ENCODE measurements around the gene NAT9. TPM values are rescaled to one million over a fixed set of nuclear protein-coding genes. Genes with fewer than 3 reads are reported as not detected.
A peak's percentile ranks its signal among the peaks of the same experiment; 100 is the strongest.

Gene NAT9
- total and polyA plus RNA-seq, 5 donors from 2014 or later = 16.2 to 35.4 (median 18.7) TPM

DNA sequence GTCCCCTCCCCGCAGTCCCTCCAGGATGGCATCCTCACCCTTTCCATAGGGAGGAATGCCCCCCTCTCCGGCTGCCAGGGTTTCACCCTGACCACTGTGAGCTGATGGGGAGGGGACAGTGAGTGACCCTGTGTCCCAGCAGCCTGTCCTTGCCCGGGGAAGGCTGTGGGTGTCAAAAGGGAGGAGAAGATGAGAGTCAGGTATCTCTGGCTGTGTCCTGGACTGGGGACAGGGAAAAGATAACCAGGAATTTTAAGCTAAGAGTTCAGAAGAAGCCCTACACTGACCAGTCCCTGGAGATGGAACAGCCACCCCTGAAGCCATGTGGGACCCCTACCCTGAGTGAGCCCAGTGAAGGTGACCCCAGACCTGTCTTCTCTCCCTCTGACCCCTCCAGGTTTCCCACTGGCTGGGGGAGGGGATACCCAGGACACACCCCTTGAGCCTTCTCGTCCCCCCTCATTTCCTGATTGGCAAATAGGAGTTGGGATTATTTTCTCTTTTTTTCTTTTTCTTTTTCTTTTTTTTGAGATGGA lies 11.3 kb downstream of the NAT9 start:
- Mint-ChIP-seq H3K4me1 (peaks cover 0 to 51% (median 8%) of the 10 kb centered on the region in 4 donors), H3K9me3 (peaks cover 0 to 1% (median 0%) of the 10 kb centered on the region in 7 donors), H3K4me3 (no peak overlapping the region), H3K36me3 (peaks cover 12% of the 10 kb centered on the region), H3K27me3 (no peaks in the 10 kb centered on the region), H3K27ac (peak overlapping the region in 2 of 3 donors; percentile 59 to 61)
- no peak for DNase-seq
- no peak for ATAC-seq (ENCODE audit: low read depth in 2 of 2)
- no peaks in the 10 kb centered on the region for H3K27me3 ChIP-seq (ENCODE audit: control insufficient read depth, insufficient read depth, low read length)
- H3K4me3 ChIP-seq (ENCODE audit: low read depth, low read length) = no peak overlapping the region
- H3K36me3 ChIP-seq (ENCODE audit: control insufficient read depth, insufficient read depth, low read length) = peaks cover 73% of the 10 kb centered on the region
- H3K4me1 ChIP-seq (ENCODE audit: control insufficient read depth, insufficient read depth, low read length, poor library complexity, severe bottlenecking) = peaks cover 30% of the 10 kb centered on the region
- no peaks in the 10 kb centered on the region for H3K9me3 ChIP-seq (ENCODE audit: control insufficient read depth in 2 of 2, low read length in 2 of 2)
- H3K27ac ChIP-seq (ENCODE audit: insufficient read depth, low read length, poor library complexity, severe bottlenecking) = no peak overlapping the region

DNA sequence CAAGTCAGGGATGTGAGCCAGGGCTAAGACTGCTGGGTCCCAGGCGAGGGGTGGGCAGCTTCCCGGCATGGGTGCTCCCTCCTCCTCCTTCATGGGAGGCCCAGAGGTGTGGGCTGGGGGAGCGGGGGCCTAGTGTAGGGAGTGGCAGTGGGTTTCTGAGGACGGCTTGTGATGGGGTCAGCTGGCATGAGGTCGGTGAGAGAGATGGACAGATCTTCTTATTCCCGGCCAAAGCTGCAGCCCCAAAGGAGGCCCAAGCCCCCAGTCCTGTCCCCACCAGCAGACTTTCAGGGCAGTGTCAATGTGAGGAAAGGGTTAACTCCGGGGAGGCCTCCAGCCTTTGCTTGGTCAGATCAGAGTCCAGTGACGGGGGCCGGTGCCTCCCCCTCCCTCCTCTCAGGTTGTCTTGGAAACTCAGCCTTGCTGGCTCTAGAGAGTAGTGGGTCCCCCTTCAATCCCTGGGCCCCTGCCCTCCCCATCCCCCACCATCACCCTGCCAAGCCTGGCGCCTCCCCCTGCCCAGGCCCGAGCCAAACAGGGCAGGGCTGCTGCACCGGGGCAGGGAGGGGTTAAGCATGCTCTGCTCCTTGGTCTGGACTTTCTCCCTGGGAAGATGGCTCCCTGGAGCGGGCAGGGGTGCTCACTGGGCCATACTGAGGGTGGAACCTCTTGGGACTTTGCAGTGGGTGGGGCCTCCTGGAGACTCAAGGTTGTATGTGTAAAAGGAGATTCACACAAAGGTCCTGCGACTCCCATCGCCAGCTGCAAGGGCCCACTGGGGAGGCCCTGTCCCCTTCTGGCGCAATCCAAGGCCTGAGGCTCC lies 12.4 kb downstream of the NAT9 start:
- peaks cover 41% of the 10 kb centered on the region for H3K4me1 ChIP-seq (ENCODE audit: control insufficient read depth, insufficient read depth, low read length, poor library complexity, severe bottlenecking)
- ATAC-seq (ENCODE audit: low read depth in 2 of 2) (no peak), DNase-seq (no peak)
- no peaks in the 10 kb centered on the region for H3K9me3 ChIP-seq (ENCODE audit: control insufficient read depth in 2 of 2, low read length in 2 of 2)
- H3K36me3 Mint-ChIP-seq = peaks cover 10% of the 10 kb centered on the region
- peaks cover 0 to 57% (median 16%) of the 10 kb centered on the region in 4 donors for H3K4me1 Mint-ChIP-seq
- H3K36me3 ChIP-seq (ENCODE audit: control insufficient read depth, insufficient read depth, low read length) = peaks cover 63% of the 10 kb centered on the region
- H3K27ac ChIP-seq (ENCODE audit: insufficient read depth, low read length, poor library complexity, severe bottlenecking) = no peak overlapping the region
- H3K4me3 ChIP-seq (ENCODE audit: low read depth, low read length) = no peak overlapping the region
- peaks cover 0 to 1% (median 0%) of the 10 kb centered on the region in 7 donors for H3K9me3 Mint-ChIP-seq
- no peaks in the 10 kb centered on the region for H3K27me3 ChIP-seq (ENCODE audit: control insufficient read depth, insufficient read depth, low read length)
- H3K27ac Mint-ChIP-seq = peak overlapping the region in 1 of 3 donors; percentile 26
- no peak overlapping the region for H3K4me3 Mint-ChIP-seq
- no peaks in the 10 kb centered on the region for H3K27me3 Mint-ChIP-seq

DNA sequence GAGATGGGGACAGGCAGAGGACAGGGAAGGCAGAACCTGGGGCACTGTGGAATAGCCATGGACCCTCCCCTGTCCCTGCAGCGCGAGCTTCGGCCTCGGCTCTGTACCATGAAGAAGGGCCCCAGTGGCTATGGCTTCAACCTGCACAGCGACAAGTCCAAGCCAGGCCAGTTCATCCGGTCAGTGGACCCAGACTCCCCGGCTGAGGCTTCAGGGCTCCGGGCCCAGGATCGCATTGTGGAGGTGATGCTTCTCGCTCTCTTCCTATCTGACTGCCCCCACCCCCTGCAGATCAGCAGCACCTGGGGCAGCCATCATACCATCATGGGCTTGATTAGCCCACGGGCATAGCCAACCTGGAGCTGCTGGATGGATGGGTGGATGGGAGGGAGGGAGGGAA lies 14.2 kb downstream of the NAT9 start:
- H3K4me3 Mint-ChIP-seq = no peak overlapping the region
- ATAC-seq (ENCODE audit: low read depth in 2 of 2) = no peak

DNA sequence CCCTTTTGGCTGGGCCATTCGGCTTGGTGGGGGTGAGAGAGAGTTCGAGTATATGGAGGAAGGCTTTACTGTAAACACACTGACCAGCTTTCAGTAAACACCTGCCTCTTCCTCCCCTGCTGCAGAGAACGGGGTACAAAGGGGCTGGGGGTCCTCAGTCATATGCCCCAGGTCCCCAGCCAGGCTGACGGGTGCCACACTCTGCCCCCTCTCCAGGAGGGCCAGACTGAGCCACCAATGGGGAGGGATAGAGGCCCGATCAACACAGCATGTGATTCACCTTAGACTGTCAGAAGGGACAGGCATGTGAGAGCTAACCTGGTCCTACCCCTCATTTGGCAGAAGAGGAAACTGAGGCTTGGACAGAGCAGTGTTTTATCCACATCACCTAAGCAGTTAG lies 14.7 kb downstream of the NAT9 start:
- Mint-ChIP-seq H3K27ac (peak overlapping the region; percentile 80 to 88 (median 82)), H3K4me3 (peak overlapping the region in 1 of 4 donors; percentile 61), H3K27me3 (no peaks in the 10 kb centered on the region), H3K36me3 (peaks cover 3% of the 10 kb centered on the region), H3K9me3 (no peaks in the 10 kb centered on the region), H3K4me1 (peaks cover 4 to 72% (median 23%) of the 10 kb centered on the region in 4 donors)
- no peaks in the 10 kb centered on the region for H3K27me3 ChIP-seq (ENCODE audit: control insufficient read depth, insufficient read depth, low read length)
- H3K9me3 ChIP-seq (ENCODE audit: control insufficient read depth in 2 of 2, low read length in 2 of 2) = no peaks in the 10 kb centered on the region
- ATAC-seq (ENCODE audit: low read depth in 2 of 2) = no peak
- H3K36me3 ChIP-seq (ENCODE audit: control insufficient read depth, insufficient read depth, low read length) = peaks cover 40% of the 10 kb centered on the region
- H3K27ac ChIP-seq (ENCODE audit: insufficient read depth, low read length, poor library complexity, severe bottlenecking) = peak overlapping the region; percentile 68
- no peak for DNase-seq
- no peak overlapping the region for H3K4me3 ChIP-seq (ENCODE audit: low read depth, low read length)
- H3K4me1 ChIP-seq (ENCODE audit: control insufficient read depth, insufficient read depth, low read length, poor library complexity, severe bottlenecking) = peaks cover 64% of the 10 kb centered on the region

More for the DNA sequence above, 14.2 kb downstream of the NAT9 start:
- Histone ChIP-seq H3K36me3 (ENCODE audit: control insufficient read depth, insufficient read depth, low read length) (peaks cover 45% of the 10 kb centered on the region), H3K27ac (ENCODE audit: insufficient read depth, low read length, poor library complexity, severe bottlenecking) (peak overlapping the region; percentile 47), H3K27me3 (ENCODE audit: control insufficient read depth, insufficient read depth, low read length) (no peaks in the 10 kb centered on the region), H3K9me3 (ENCODE audit: control insufficient read depth in 2 of 2, low read length in 2 of 2) (no peaks in the 10 kb centered on the region), H3K4me1 (ENCODE audit: control insufficient read depth, insufficient read depth, low read length, poor library complexity, severe bottlenecking) (peaks cover 59% of the 10 kb centered on the region), H3K4me3 (ENCODE audit: low read depth, low read length) (no peak overlapping the region)
- H3K36me3 Mint-ChIP-seq = peaks cover 3% of the 10 kb centered on the region
- H3K27ac Mint-ChIP-seq = peak overlapping the region; percentile 80 to 88 (median 82)
- peaks cover 0 to 69% (median 18%) of the 10 kb centered on the region in 4 donors for H3K4me1 Mint-ChIP-seq
- H3K9me3 Mint-ChIP-seq = no peaks in the 10 kb centered on the region
- no peaks in the 10 kb centered on the region for H3K27me3 Mint-ChIP-seq
- no peak for DNase-seq

DNA sequence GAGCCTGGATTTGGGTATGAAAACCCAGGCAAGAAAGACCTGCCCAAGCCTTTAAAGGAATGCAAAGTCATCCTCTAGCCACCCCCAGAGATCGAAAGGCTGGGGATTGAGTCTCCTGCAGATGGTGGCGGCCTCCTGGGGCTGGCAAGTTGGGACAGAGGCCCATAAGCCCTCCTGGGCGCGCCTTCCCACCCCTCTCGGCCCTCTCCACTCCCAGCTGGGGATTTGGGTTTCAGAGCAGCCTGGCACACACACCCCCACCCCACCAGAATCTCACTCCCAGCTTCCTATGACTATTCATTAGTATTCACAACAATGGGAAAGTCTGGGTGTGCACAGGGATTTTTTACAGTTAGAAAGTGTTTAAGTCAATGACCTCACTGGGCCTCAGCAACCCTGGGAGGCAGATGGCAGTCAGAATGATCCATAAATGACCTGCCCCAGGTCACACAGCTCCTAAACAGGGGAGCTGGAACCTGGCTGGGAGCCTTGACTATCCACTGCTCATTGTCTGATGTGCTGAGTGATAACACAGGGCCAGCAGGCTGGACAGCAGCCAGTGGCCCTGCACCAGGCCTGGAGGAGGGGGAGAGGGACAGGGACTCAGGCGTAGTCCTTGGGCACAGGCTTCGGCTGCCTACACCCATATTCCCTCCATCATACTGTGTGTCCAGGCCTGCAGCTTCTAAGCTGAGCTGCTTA lies 15.6 kb downstream of the NAT9 start:
- Mint-ChIP-seq H3K27me3 (no peaks in the 10 kb centered on the region), H3K4me3 (peak overlapping the region; percentile 13 to 82 (median 56)), H3K27ac (peak overlapping the region; percentile 66 to 88 (median 88)), H3K36me3 (no peaks in the 10 kb centered on the region), H3K4me1 (peaks cover 4 to 76% (median 22%) of the 10 kb centered on the region in 4 donors), H3K9me3 (no peaks in the 10 kb centered on the region)
- Histone ChIP-seq H3K4me3 (ENCODE audit: low read depth, low read length) (peak overlapping the region; percentile 24), H3K27ac (ENCODE audit: insufficient read depth, low read length, poor library complexity, severe bottlenecking) (peak overlapping the region; percentile 68), H3K27me3 (ENCODE audit: control insufficient read depth, insufficient read depth, low read length) (no peaks in the 10 kb centered on the region), H3K36me3 (ENCODE audit: control insufficient read depth, insufficient read depth, low read length) (peaks cover 32% of the 10 kb centered on the region), H3K4me1 (ENCODE audit: control insufficient read depth, insufficient read depth, low read length, poor library complexity, severe bottlenecking) (peaks cover 73% of the 10 kb centered on the region), H3K9me3 (ENCODE audit: control insufficient read depth in 2 of 2, low read length in 2 of 2) (no peaks in the 10 kb centered on the region)
- DNase-seq (no peak), ATAC-seq (ENCODE audit: low read depth in 2 of 2) (no peak)

DNA sequence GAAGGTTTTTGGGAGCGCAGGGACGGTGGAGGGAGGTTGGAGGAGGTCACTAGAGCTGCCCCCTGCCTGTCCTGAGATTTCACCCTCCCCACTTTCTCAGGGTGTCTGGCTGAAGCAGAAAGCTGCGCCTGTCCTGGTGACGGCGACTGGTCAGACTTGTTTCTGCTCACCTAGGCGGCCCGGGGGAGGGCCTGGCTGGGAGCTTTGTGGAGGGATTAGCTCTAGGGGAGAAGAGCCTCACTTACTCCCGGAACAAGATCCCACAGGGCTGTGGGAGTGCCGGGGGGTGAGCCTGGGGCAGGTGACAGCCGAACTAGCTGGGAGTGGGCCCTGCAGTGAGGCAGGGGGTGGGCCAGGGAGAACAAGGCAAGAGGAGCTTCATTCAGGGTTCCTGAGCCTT lies 16.2 kb downstream of the NAT9 start:
- no peak for DNase-seq
- Histone ChIP-seq H3K36me3 (ENCODE audit: control insufficient read depth, insufficient read depth, low read length) (peaks cover 28% of the 10 kb centered on the region), H3K27ac (ENCODE audit: insufficient read depth, low read length, poor library complexity, severe bottlenecking) (peak overlapping the region; percentile 68), H3K4me1 (ENCODE audit: control insufficient read depth, insufficient read depth, low read length, poor library complexity, severe bottlenecking) (peaks cover 79% of the 10 kb centered on the region), H3K9me3 (ENCODE audit: control insufficient read depth in 2 of 2, low read length in 2 of 2) (no peaks in the 10 kb centered on the region), H3K4me3 (ENCODE audit: low read depth, low read length) (peak overlapping the region; percentile 59), H3K27me3 (ENCODE audit: control insufficient read depth, insufficient read depth, low read length) (no peaks in the 10 kb centered on the region)
- Mint-ChIP-seq H3K36me3 (peaks cover 5% of the 10 kb centered on the region), H3K9me3 (no peaks in the 10 kb centered on the region), H3K4me3 (peak overlapping the region; percentile 51 to 86 (median 84)), H3K4me1 (peaks cover 4 to 79% (median 27%) of the 10 kb centered on the region in 4 donors), H3K27ac (peak overlapping the region in 2 of 3 donors; percentile 88), H3K27me3 (no peaks in the 10 kb centered on the region)
- ATAC-seq (ENCODE audit: low read depth in 2 of 2) = no peak

DNA sequence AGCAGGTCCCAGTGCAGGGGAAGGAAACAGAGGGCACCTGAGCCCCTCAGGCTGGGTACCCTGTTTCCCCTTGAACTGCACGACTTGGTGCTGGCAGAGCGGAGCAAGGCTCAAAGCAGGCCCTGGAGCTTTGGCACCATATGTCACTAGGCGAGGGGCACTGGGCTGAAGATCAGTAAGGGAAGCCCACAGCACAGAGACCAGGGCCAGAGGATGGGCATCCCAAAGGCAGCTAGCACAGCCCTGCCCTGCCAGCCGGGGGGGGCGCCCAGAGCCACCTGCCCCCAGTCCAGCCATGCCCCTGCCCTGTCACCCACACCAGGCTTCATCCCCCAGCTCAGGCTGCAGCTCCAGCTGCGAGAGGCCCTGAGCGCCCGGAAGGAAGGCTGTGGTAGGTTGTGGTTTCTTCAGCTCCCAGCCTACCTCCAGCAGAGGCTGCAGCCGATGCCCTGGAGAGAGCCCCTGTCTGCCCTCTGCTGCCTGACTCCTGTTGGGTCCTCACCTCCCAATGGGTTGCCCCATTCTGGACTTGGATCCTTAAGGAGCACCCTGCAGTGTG lies 16.8 kb downstream of the NAT9 start:
- Histone ChIP-seq H3K9me3 (ENCODE audit: control insufficient read depth in 2 of 2, low read length in 2 of 2) (no peaks in the 10 kb centered on the region), H3K4me1 (ENCODE audit: control insufficient read depth, insufficient read depth, low read length, poor library complexity, severe bottlenecking) (peaks cover 85% of the 10 kb centered on the region), H3K27ac (ENCODE audit: insufficient read depth, low read length, poor library complexity, severe bottlenecking) (peak overlapping the region; percentile 68), H3K4me3 (ENCODE audit: low read depth, low read length) (peak overlapping the region; percentile 59), H3K27me3 (ENCODE audit: control insufficient read depth, insufficient read depth, low read length) (no peaks in the 10 kb centered on the region), H3K36me3 (ENCODE audit: control insufficient read depth, insufficient read depth, low read length) (peaks cover 23% of the 10 kb centered on the region)
- Mint-ChIP-seq H3K9me3 (no peaks in the 10 kb centered on the region), H3K4me1 (peaks cover 4 to 82% (median 31%) of the 10 kb centered on the region in 4 donors), H3K27me3 (no peaks in the 10 kb centered on the region), H3K27ac (peak overlapping the region; percentile 56 to 88 (median 88)), H3K36me3 (peaks cover 7% of the 10 kb centered on the region), H3K4me3 (peak overlapping the region; percentile 82 to 88 (median 86))
- ATAC-seq (ENCODE audit: low read depth in 2 of 2) = peak; percentile 87 to 90
- peak; percentile 44 to 76 (median 65) for DNase-seq
